H1 (cell line): ENCODE data around the gene RSF1. TPM values are rescaled to one million over a fixed set of nuclear protein-coding genes. Genes with fewer than 3 reads are reported as not detected.
A peak's percentile ranks its signal among the peaks of the same experiment; 100 is the strongest.
"Not testable (repeated sequence)": the region's sequence is repeated elsewhere in the genome, so short reads cannot be mapped to it uniquely, and the experiment has no call there.

Experiments
- CTCF ChIA-PET: fragments of 300-600 bp; sonication (Branson Sonifier 250); formaldehyde crosslinking; loops from one replicate; lab custom pipeline; 2021; ENCODE audit not compliant: partially characterized antibody; lab: Charles Lee
- POLR2A ChIA-PET: fragments of 300-600 bp; sonication (Branson Sonifier 250); formaldehyde crosslinking; loops from one replicate; lab custom pipeline; 2021; ENCODE audit warnings: inconsistent platforms; ENCODE audit not compliant: partially characterized antibody; lab: Charles Lee
- DNase-seq, 2 experiments: peaks; one replicate each; pipeline versions ENCODE4 v3.0.0 to v3.0.0-alpha.2; 2010 to 2022; ENCODE audit warnings: low spot score in 2 of 2, low read depth in 1 of 2, mixed read lengths in 1 of 2
- FAIRE-seq: peaks from 2 replicates; lab custom pipeline; 2011; peaks lifted over from hg19 to GRCh38; lab: Jason Lieb, UNC
- H2AFZ ChIP-seq: 2 replicates; pipeline ENCODE4 v1.8.1; 2012; ENCODE audit warnings: low read length, inconsistent platforms
- H2AK5ac ChIP-seq: 2 replicates; pipeline ENCODE4 v1.6.1; 2013; ENCODE audit warnings: low read depth, low read length
- H2BK120ac ChIP-seq: replicated peaks from 2 replicates; pipeline ENCODE3; 2013; ENCODE audit warnings: low read depth, low read length, inconsistent platforms
- H2BK12ac ChIP-seq: 2 replicates; pipeline ENCODE4 v1.6.1; 2013; ENCODE audit warnings: low read depth, low read length
- H2BK15ac ChIP-seq: 2 replicates; pipeline ENCODE4 v1.6.1; 2013; ENCODE audit warnings: low read length
- H2BK20ac ChIP-seq: 2 replicates; pipeline ENCODE4 v1.6.1; 2013; ENCODE audit warnings: low read length
- H2BK5ac ChIP-seq: 2 replicates; pipeline ENCODE4 v1.6.1; 2013; ENCODE audit warnings: low read depth, low read length
- H3K14ac ChIP-seq: 2 replicates; pipeline ENCODE4 v1.6.1; 2013; ENCODE audit warnings: inconsistent platforms; ENCODE audit not compliant: insufficient read length
- H3K18ac ChIP-seq: 2 replicates; pipeline ENCODE4 v1.6.1; 2013; ENCODE audit warnings: low read length; ENCODE audit errors: extremely low read depth
- H3K23ac ChIP-seq: 2 replicates; pipeline ENCODE4 v1.6.1; 2013; ENCODE audit warnings: inconsistent platforms; ENCODE audit not compliant: insufficient read length
- H3K23me2 ChIP-seq: 2 replicates; pipeline ENCODE4 v1.6.1; 2013; ENCODE audit warnings: low read depth, low read length
- H3K27ac ChIP-seq: 2 replicates; pipeline ENCODE4 v1.6.1; 2011; ENCODE audit warnings: low read depth, low read length, inconsistent platforms
- H3K27me3 ChIP-seq, 4 experiments: replicated peaks in 1 of 4; 1 replicate in 1 of 4; 2 replicates in 3 of 4; pipeline versions ENCODE4 v1.6.1 to v1.8.1; 2011 to 2013; ENCODE audit warnings: low read length in 3 of 4, mild to moderate bottlenecking in 3 of 4, inconsistent platforms in 2 of 4, mixed read lengths in 2 of 4, moderate library complexity in 1 of 4; ENCODE audit not compliant: control insufficient read depth in 3 of 4, insufficient read depth in 3 of 4; ENCODE audit errors: extremely low read depth in 1 of 4
- H3K36me3 ChIP-seq, 4 experiments: 2 replicates each; pipeline versions ENCODE4 v1.6.1 to v1.8.1; 2011 to 2013; ENCODE audit warnings: mild to moderate bottlenecking in 4 of 4, low read length in 3 of 4, moderate library complexity in 2 of 4, control low read depth in 1 of 4, inconsistent platforms in 1 of 4; ENCODE audit not compliant: insufficient read depth in 4 of 4, control insufficient read depth in 2 of 4
- H3K4ac ChIP-seq: replicated peaks from 2 replicates; pipeline ENCODE3; 2013; ENCODE audit warnings: low read length, low read depth, mixed read lengths, inconsistent platforms; ENCODE audit not compliant: insufficient read length
- H3K4me1 ChIP-seq, 4 experiments: replicated peaks in 1 of 4; 1 replicate in 1 of 4; 2 replicates in 3 of 4; pipeline versions ENCODE4 v1.6.1 to v1.8.1; 2011 to 2013; ENCODE audit warnings: low read length in 3 of 4, inconsistent platforms in 2 of 4, mixed read lengths in 1 of 4; ENCODE audit not compliant: insufficient read depth in 4 of 4, control insufficient read depth in 3 of 4
- H3K4me2 ChIP-seq, 2 experiments: 2 replicates each; pipeline versions ENCODE4 v1.6.1 to v1.8.1; 2011 to 2013; ENCODE audit warnings: low read depth in 2 of 2, low read length in 2 of 2, control low read depth in 1 of 2, inconsistent platforms in 1 of 2, mild to moderate bottlenecking in 1 of 2; ENCODE audit not compliant: insufficient read depth in 1 of 2
- H3K4me3 ChIP-seq, 4 experiments: fragments of 200-600, 300-600 bp in 1 of 4; sonication (generic), shearing (Covaris generic), sonication (Bioruptor Twin) in 1 of 4; 2 replicates each; pipeline versions ENCODE4 v1.5.1 to v1.8.1; 2011 to 2016; ENCODE audit warnings: low read length in 4 of 4, low read depth in 3 of 4, control low read depth in 2 of 4, inconsistent platforms in 2 of 4, mild to moderate bottlenecking in 2 of 4, mixed read lengths in 1 of 4, moderate library complexity in 1 of 4; ENCODE audit not compliant: insufficient read depth in 2 of 4; ENCODE audit errors: extremely low read depth in 1 of 4
- H3K56ac ChIP-seq: replicated peaks from 2 replicates; pipeline ENCODE3; 2013; ENCODE audit warnings: low read depth, mild to moderate bottlenecking, mixed read lengths, low read length, inconsistent platforms; ENCODE audit not compliant: insufficient read length
- H3K79me1 ChIP-seq: 2 replicates; pipeline ENCODE4 v1.6.1; 2013; ENCODE audit warnings: low read depth, low read length, control low read depth
- H3K79me2 ChIP-seq, 2 experiments: 2 replicates each; pipeline versions ENCODE4 v1.6.1 to v1.8.1; 2012 to 2013; ENCODE audit warnings: low read length in 2 of 2, mild to moderate bottlenecking in 2 of 2, inconsistent platforms in 1 of 2; ENCODE audit not compliant: insufficient read depth in 2 of 2, control insufficient read depth in 1 of 2
- H3K9ac ChIP-seq, 4 experiments: replicated peaks in 1 of 4; 1 replicate in 1 of 4; 2 replicates in 3 of 4; pipeline versions ENCODE4 v1.6.1 to v1.8.1; 2011 to 2013; ENCODE audit warnings: low read depth in 3 of 4, low read length in 3 of 4, control low read depth in 2 of 4, mild to moderate bottlenecking in 2 of 4, moderate library complexity in 2 of 4, inconsistent platforms in 1 of 4; ENCODE audit errors: extremely low read depth in 1 of 4
- H3K9me3 ChIP-seq, 2 experiments: 2 replicates each; pipeline versions ENCODE4 v1.6.1 to v1.8.1; 2012 to 2013; ENCODE audit warnings: mild to moderate bottlenecking in 2 of 2, moderate library complexity in 2 of 2, control low read depth in 1 of 2, inconsistent platforms in 1 of 2, low read depth in 1 of 2, low read length in 1 of 2, mixed read lengths in 1 of 2; ENCODE audit not compliant: insufficient read depth in 2 of 2
- H4K20me1 ChIP-seq, 2 experiments: replicated peaks in 1 of 2; 2 replicates each; pipeline versions ENCODE3 to v1.8.1; 2011 to 2013; ENCODE audit warnings: inconsistent platforms in 2 of 2, low read length in 2 of 2, mild to moderate bottlenecking in 1 of 2; ENCODE audit not compliant: insufficient read depth in 2 of 2, control insufficient read depth in 1 of 2
- H4K5ac ChIP-seq: 2 replicates; pipeline ENCODE4 v1.6.1; 2013; ENCODE audit warnings: low read length, low read depth, mixed read lengths, inconsistent platforms; ENCODE audit not compliant: insufficient read length
- H4K8ac ChIP-seq: 2 replicates; pipeline ENCODE4 v1.8.0; 2013; ENCODE audit warnings: mild to moderate bottlenecking, moderate library complexity, low read length, inconsistent platforms; ENCODE audit not compliant: insufficient read depth; ENCODE audit errors: extremely low read depth
- H4K91ac ChIP-seq: replicated peaks from 2 replicates; pipeline ENCODE3; 2013; ENCODE audit warnings: low read length, mixed read lengths, inconsistent platforms; ENCODE audit not compliant: insufficient read length
- WGBS, 2 experiments: shearing (Covaris generic) in 1 of 2; methylation state at CpG; one replicate each; pipeline versions ENCODE4 v1.1.6 to v1.1.7; 2013 to 2015; ENCODE audit warnings: low lambda C conversion rate in 2 of 2, mixed read lengths in 2 of 2, inconsistent platforms in 1 of 2, low coverage in 1 of 2, missing lambda C conversion rate in 1 of 2; ENCODE audit not compliant: insufficient replicate concordance in 2 of 2, insufficient coverage in 1 of 2, insufficient read length in 1 of 2; ENCODE audit errors: extremely low coverage in 1 of 2, missing lambda C conversion rate in 1 of 2; 5-methylcytosine and 5-hydroxymethylcytosine counted together
- polyA plus RNA-seq, 7 experiments: library from polyadenylated mRNA; depleted of rRNA in 3 of 7; stranded (reverse) in 5 of 7; unstranded in 2 of 7; fragments of >200 nt in 5 of 7; fragments of 200-250 nt in 2 of 7; gene quantifications; 1 replicate in 5 of 7; 2 replicates in 1 of 7; 4 replicates in 1 of 7; pipeline versions ENCODE4 v1.2.1 to v1.2.3, GENCODE V29; 2011 to 2013; ENCODE audit warnings: missing spikeins in 2 of 7, mixed read lengths in 2 of 7
- total RNA-seq: library from RNA; stranded (reverse); fragmentation: NEBNext Ultra II Directional; extraction: Animal tissue kit (Norgen Biotek cat#: 25700); gene quantifications from 2 replicates; pipeline ENCODE4 v1.2.1, GENCODE V29; 2021

Gene RSF1
- total and polyA plus RNA-seq, 2 of the 8 experiments (the other 6 are each of a cell fraction or from before 2014, with no cell fraction given) = 17.8 to 87.9 TPM

DNA sequence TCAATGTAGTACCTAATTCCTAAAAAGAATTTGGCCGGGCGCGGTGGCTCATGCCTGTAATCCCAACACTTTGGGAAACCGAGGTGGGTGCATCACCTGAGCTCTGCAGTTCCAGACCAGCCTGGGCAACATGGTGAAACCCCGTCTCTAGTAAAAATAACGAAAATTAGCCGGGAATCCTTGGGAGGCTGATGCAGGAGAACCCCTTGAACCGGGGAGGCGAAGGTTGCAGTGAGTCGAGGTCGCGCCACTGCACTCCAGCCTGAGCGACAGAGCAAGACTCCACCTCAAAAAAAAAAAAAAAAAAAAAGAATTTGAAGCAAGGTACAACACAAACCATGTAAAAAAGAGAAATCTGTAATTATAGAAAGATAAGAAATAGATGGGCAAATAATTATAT, 1.6 kb upstream of the RSF1 start:
- H3K56ac ChIP-seq, H3K18ac ChIP-seq, H3K23me2 ChIP-seq, H3K23ac ChIP-seq, H3K4ac ChIP-seq, H4K91ac ChIP-seq, DNase-seq, H2AFZ ChIP-seq, H4K5ac ChIP-seq, H3K14ac ChIP-seq, H3K36me3 ChIP-seq, H3K9ac ChIP-seq, H3K27ac ChIP-seq, H2AK5ac ChIP-seq, H2BK120ac ChIP-seq, H2BK15ac ChIP-seq, H3K4me1 ChIP-seq, H3K79me1 ChIP-seq, H4K20me1 ChIP-seq, H4K8ac ChIP-seq, H3K9me3 ChIP-seq, H2BK12ac ChIP-seq, H3K27me3 ChIP-seq, CTCF ChIA-PET, FAIRE-seq, H2BK20ac ChIP-seq, H2BK5ac ChIP-seq: not testable (repeated sequence)
- Histone ChIP-seq H3K4me2 (peak overlapping the region; percentile 87 to 98), H3K4me3 (peak overlapping the region; percentile 79 to 96 (median 84); a peak in 5 of 8 replicates), H3K79me2 (peaks cover 14 to 21% of the 10 kb centered on the region in 2 experiments)
- WGBS, 2 experiments = 83% methylated on average over 13 of the region's 13 CpGs; no CpG with 5 or more reads in 1 of the 2 experiments
- POLR2A ChIA-PET = interaction anchor here (1.0 to 1.4 kb wide), 2 partner anchors 9 to 173 kb away, joined by 3 to 4 read pairs; partner anchors contain the start of gene INTS4
